Ectodermal cell (in vitro differentiated cells): ENCODE measurements around the gene DPT.

ENCODE experiments used
- H3K27ac ChIP-seq: 2 replicates; pipeline ENCODE4 v1.7.0; 2013; ENCODE audit warnings: mild to moderate bottlenecking, low read depth, low read length; ENCODE audit not compliant: insufficient read depth, poor library complexity, severe bottlenecking
- H3K27me3 ChIP-seq: 2 replicates; pipeline ENCODE4 v1.7.0; 2013; ENCODE audit warnings: mild to moderate bottlenecking, low read length; ENCODE audit not compliant: insufficient read depth, control insufficient read depth, poor library complexity, severe bottlenecking
- H3K36me3 ChIP-seq: one replicate; pipeline ENCODE4 v1.7.0; 2013; ENCODE audit warnings: low read length; ENCODE audit not compliant: control insufficient read depth, insufficient read depth
- H3K4me1 ChIP-seq: one replicate; pipeline ENCODE4 v1.7.0; 2013; ENCODE audit warnings: low read length; ENCODE audit not compliant: control insufficient read depth, insufficient read depth
- H3K4me3 ChIP-seq: 2 replicates; pipeline ENCODE4 v1.7.0; 2013; ENCODE audit warnings: low read depth, low read length, control low read depth; ENCODE audit not compliant: insufficient read depth
- H3K9me3 ChIP-seq: 2 replicates; pipeline ENCODE4 v1.7.0; 2013; ENCODE audit warnings: mild to moderate bottlenecking, low read length, moderate library complexity; ENCODE audit not compliant: control insufficient read depth
- WGBS, 2 experiments: methylation state at CpG; one replicate each; pipeline ENCODE4 v1.1.7; 2013; ENCODE audit warnings: missing lambda C conversion rate in 2 of 2; 5-methylcytosine and 5-hydroxymethylcytosine counted together

DPT gene

DNA sequence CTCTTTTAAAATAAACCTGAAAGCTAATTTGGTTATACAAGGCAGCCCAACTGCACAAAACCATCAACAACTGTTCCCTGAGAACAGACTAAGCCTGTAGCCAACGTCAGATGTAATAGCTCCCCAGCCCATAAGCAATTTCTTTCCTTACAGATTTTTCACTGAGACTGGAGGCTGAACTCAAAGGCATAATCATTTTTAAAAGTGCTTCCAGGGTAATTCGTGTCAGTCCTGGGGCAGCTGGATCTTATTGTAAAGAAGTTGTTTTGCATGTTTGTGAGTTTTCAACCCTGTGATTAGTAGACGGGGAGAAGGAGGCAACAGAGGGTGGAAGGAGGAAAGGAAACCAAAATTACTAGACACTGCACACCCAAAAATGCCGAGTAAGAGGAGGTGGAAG, 3.2 kb downstream of the DPT start:
- Histone ChIP-seq H3K4me1 (no peaks in the 10 kb centered on the region), H3K27ac (no peak overlapping the region), H3K27me3 (no peaks in the 10 kb centered on the region), H3K36me3 (no peaks in the 10 kb centered on the region), H3K9me3 (no peaks in the 10 kb centered on the region), H3K4me3 (no peak overlapping the region)
- WGBS, 2 experiments: 90 to 93% methylated on average over 4 of the region's 4 CpGs

DNA sequence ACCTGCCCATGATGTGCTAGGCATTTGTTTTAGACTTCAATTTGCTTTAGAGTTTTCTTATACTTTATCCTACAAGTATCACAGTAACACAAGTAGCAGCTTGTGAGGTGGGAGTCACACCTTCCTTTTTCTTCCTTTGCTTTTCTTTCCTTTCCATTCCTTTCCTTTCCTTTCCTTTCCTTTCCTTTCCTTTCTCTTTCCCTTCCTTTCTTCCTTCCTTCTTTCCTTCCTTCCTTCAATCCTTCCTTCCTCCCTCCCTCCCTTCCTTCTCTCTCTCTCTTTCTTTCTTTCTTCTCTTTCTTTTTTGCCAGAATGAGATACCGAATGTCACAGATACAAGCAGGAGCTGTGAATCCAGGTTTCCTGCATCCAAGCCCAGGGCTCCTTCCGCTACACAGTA, 3.9 kb downstream of the DPT start:
- Histone ChIP-seq H3K4me3 (no peak overlapping the region), H3K27me3 (no peaks in the 10 kb centered on the region), H3K9me3 (no peaks in the 10 kb centered on the region), H3K36me3 (no peaks in the 10 kb centered on the region), H3K4me1 (no peaks in the 10 kb centered on the region), H3K27ac (no peak overlapping the region)
- 92 to 93% methylated on average over 2 of the region's 2 CpGs for WGBS, 2 experiments

- Histone ChIP-seq H3K27me3 (no peaks in the 10 kb centered on the region), H3K27ac (no peak overlapping the region), H3K4me3 (no peak overlapping the region), H3K4me1 (no peaks in the 10 kb centered on the region), H3K9me3 (no peaks in the 10 kb centered on the region), H3K36me3 (no peaks in the 10 kb centered on the region)
- WGBS, 2 experiments: 77 to 83% methylated on average over 1 of the region's 1 CpG
Measured at GRCh38 chr1:168723000-168723399, 6.0 kb downstream of the DPT start.

GRCh38 chr1:168720839-168721238, 8.2 kb downstream of the DPT start:
- no peak overlapping the region for H3K27ac ChIP-seq
- no peaks in the 10 kb centered on the region for H3K9me3 ChIP-seq
- no peaks in the 10 kb centered on the region for H3K4me1 ChIP-seq
- H3K4me3 ChIP-seq: no peak overlapping the region
- H3K36me3 ChIP-seq: no peaks in the 10 kb centered on the region
- H3K27me3 ChIP-seq: no peaks in the 10 kb centered on the region

GRCh38 chr1:168719306-168720111, 9.5 kb downstream of the DPT start:
- no peaks in the 10 kb centered on the region for H3K9me3 ChIP-seq
- H3K4me3 ChIP-seq: no peak overlapping the region
- H3K27me3 ChIP-seq: no peaks in the 10 kb centered on the region
- H3K36me3 ChIP-seq: no peaks in the 10 kb centered on the region
- no peaks in the 10 kb centered on the region for H3K4me1 ChIP-seq
- WGBS, 2 experiments: 92 to 94% methylated on average over 5 of the region's 5 CpGs
- H3K27ac ChIP-seq: no peak overlapping the region

- no peaks in the 10 kb centered on the region for H3K9me3 ChIP-seq
- WGBS, 2 experiments: 79 to 84% methylated on average over 7 to 9 of the region's 10 CpGs
Measured at GRCh38 chr1:168717906-168718891, 10.8 kb downstream of the DPT start.

DNA sequence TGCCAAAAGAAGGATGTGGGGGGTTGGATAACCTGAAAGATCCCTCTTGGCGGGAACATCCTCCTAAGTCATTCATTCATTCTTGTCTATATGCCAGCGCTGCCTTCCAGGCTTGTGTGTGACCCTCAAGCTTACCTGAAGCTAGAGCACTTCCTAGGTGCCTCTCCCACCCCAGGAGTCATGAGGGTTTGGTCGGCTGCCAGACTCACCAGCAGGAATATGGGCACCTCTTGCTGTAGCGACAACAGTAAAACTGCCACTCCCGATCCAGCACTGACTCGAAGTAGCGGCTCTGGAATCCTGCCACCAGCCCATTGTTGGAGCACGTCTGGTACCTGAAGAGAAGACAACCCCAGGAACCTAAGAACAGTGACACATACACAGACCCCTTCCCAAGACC, 15.0 kb downstream of the DPT start:
- Histone ChIP-seq H3K36me3 (no peaks in the 10 kb centered on the region), H3K27me3 (no peaks in the 10 kb centered on the region), H3K4me1 (no peaks in the 10 kb centered on the region), H3K27ac (no peak overlapping the region), H3K4me3 (no peak overlapping the region), H3K9me3 (no peaks in the 10 kb centered on the region)
- WGBS, 2 experiments: 93% methylated on average over 8 of the region's 8 CpGs

More at GRCh38 chr1:168717906-168718891, 10.8 kb downstream of the DPT start:
- Histone ChIP-seq H3K4me3 (no peak overlapping the region), H3K27ac (no peak overlapping the region), H3K36me3 (no peaks in the 10 kb centered on the region), H3K4me1 (no peaks in the 10 kb centered on the region), H3K27me3 (no peaks in the 10 kb centered on the region)

DNA sequence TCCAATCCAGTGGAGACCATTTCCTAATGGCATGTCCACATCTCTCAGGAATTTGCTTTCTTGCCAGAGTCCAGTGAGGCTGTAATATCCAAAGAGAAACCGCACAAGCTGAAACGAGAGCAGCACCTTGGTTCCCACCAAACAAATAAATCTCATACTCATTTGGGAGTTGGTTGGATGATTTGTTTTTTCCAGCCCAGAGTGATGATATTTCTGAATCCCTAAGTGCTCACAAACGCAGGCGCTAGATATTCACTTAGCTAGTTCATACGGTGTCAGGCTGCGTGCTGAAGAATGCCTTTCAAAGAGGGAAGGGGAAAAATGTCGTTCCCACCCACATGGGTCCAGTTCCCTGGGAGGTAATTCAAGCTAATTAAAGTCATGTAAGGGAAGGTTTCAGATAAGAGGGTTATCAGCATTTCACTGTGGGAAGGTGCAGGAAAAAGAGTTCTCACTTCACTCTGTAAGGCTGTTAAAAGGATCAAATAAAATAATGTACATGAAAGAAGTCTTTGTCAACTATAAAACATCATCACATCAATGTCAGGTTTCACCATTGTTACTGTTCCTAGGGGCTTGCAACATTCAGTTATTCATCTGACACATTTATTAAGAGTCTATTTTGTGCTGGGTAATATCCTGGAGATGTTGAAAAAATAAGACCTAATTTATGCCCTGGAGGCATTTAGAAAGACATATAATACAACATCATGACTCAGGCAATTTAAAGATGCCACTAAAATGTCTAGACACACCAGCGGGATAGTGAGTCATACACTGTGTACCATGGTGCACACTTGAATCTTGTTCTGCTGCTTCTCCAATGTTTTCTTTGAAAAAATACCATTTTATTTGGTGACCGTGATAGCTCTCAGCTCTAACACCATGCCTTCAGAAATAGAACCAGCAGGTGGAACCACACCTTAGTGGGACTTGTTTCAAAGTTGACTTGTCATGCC, 19.3 kb downstream of the DPT start:
- Histone ChIP-seq H3K36me3 (no peaks in the 10 kb centered on the region), H3K4me1 (no peaks in the 10 kb centered on the region), H3K4me3 (no peak overlapping the region), H3K27me3 (no peaks in the 10 kb centered on the region), H3K9me3 (no peaks in the 10 kb centered on the region), H3K27ac (no peak overlapping the region)
- 77 to 78% methylated on average over 8 to 9 of the region's 9 CpGs for WGBS, 2 experiments

DNA sequence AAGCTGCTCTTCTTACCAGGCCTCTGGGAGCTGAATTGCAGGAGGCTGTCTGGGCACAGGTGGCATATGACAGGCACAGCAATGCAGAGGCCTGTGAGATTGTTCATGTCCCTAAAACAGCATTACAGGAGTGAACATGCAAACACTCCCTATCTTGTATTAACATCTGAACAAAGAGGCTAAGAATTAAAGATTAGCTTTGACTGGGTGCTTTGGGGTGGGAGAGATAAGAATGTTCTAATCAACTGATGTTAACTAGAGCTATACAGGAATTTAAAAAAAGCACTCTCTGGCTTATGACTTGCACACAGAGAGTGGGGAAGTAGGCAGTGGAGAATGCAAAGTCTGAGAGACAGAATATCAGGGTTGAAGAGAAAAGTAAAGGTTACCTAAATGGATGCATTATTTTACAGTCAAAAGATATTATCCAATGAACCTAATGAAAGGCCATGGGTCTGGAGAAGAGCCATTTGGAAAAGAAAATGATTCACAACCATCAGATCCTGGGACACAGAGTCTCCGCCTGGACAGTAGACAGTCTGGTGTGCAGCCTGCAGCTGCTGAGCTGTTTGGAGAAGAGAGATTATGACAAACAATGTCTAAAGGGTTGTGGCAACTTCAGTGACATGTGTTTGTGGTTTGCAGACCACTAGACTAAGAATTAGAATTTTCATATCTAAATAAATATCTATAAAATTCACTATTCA, 20.2 kb downstream of the DPT start:
- Histone ChIP-seq H3K4me3 (no peak overlapping the region), H3K27me3 (no peaks in the 10 kb centered on the region), H3K27ac (no peak overlapping the region), H3K36me3 (no peaks in the 10 kb centered on the region), H3K9me3 (no peaks in the 10 kb centered on the region), H3K4me1 (no peaks in the 10 kb centered on the region)
- 84 to 97% methylated on average over 1 of the region's 1 CpG for WGBS, 2 experiments
